GM18867 (cell line): ENCODE results near the gene YIPF1.
A peak's percentile ranks its signal among the peaks of the same experiment; 100 is the strongest.

Experiments used
- ATAC-seq: cut with Tn5 transposase; IDR thresholded peaks from one replicate; pipeline ENCODE4 v1.9.1; 2021; ENCODE audit warnings: mild to moderate bottlenecking, moderate library complexity; ENCODE audit not compliant: unreplicated experiment

Gene YIPF1

DNA sequence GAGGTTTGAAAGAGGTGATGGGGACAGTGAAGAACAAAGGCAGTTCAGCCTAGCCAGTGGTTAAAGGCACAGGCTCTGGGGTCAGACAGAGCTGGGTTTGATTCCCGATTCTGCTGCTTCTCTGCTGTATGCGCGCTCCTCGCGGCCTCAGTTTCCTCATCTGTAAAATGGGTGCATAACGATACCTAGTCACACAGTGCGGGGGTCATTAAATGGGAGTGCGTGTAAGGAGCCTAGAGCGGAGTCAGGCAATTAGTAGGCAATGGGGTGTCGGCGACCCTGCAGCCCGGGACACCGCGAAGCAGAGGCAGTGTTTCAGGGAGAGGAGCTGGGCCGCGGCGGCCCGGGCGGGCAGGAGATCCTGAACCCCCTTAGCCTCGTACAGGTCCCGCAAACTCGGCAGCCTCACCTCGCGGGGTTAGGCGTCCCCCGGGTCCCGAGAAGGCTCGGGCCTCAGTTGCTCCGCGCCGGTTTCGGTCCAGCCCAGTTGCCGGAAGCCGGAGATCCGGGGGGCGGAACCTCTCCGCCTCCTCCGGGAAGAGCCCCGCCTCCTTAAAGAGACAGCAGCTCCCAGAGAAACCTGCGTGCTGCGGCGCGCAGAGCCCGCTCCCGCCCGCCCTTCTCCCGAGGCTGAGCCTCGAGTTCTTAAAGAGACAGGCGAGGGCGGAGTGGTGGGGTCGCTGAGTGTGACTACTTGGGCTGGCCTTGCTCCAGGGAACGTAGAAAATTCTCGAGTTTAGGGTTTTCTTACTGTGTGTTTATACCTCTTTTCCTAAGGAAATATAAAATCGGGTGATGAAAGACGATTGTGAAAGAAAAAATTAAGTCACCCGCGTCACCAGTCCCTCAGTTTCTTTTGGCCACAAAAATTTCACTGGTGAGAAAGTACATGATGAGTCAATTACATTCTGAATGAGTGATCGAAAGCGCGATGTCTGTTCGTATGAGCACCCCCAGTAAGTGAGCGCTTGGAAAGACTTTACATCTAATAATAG is at the start of gene YIPF1:
Gene YIPF1, minus strand, starts transcription at position 494 of the 995 bp plus-strand sequence. CDS start 860 bp downstream, outside the sequence.
- peak; percentile 90 for ATAC-seq

DNA sequence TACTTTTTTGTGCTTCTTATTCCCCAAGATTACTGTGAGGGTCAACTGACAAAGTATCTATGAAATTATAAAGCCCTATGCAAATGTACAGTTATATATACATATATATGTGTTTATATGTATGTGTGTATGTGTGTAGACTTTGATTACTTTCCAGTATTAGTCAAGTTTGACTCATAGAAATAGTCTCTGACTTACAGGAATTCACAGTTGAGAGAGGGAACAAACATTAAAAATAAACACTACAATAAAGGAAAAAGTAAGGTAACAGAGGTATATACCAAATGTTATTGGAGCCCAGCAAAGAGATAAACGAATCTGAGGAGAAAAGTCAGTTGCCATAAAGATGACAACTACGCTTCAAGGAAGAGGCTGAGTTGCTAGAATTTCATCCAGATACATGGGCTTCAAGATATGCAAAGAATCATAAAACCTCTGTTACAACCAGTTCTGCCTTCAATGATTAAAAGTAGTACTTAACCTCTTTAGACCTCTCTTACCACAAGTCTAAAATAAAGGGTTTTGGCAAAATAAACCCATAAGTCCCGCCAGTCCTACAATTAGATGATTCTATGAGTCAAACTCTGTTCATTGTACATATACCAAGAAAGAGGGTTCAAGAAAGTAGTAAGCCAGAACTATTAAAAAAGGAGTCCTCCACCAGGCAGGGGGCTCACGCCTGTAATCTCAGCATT is 48.7 kb upstream of the YIPF1 start:
- ATAC-seq = no peak

DNA sequence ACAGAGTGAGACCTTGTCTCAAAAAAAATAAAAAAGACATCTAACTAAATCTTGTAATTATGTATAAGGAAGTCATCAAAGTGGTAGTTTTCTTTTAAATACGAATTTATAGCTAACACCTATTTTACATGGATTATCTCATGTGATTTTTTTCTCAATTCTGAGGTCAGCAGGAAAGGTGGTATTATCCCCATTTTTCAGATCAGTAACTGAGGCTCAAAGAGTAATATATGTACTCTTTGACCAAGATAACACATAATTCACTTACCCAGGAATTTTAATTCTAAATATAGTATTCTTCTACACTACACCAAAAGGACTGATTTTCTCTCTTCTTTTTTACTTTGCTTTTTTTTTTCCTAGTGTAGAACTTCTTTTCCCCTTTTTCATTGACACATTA is 46.8 kb upstream of the YIPF1 start:
- ATAC-seq = no peak

DNA sequence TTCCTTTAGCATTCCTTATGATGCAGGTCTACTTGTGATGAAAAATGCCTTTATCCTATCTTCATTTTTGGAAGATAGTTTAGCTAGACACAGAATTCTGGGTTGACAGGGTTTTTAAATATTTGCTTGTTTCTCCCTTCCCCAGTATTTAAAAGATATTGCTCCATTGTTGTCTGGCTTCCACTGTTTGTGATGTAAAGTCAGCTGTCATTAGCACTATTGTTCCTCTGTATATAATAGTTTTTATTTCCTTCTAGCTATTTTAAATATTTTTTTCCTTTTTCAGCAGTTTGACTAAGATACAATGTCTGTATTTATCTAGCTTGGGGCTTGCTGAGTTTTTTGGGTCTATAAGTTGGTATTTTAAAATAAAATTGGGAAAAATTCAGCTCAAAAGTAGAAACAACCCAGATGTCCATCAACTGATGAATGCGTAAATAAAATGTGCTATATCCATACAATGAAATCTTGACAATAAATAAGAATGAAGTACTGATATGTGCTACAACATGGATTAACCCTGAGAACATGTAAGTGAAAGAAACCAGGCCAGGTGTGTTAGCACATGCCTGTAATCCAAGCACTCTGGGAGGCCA is 44.7 kb upstream of the YIPF1 start:
- no peak for ATAC-seq

DNA sequence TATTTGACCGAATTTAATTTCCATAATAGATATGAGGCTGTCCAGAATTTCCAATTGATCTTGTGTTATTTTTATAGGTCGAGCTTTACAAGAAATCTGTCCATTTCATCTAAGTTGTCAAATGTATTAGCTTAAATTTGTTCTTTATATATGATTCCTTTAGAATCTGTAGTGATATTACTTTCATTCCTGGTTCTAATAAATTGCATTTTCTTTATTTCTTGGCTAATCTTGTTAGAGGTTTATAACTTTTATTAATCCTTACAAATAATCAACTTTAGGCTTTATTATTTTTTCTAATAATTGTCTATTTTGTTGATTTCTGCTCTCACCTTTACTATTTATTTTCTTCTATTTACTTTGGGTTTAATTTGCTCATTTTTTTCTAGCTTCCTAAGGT is 41.9 kb upstream of the YIPF1 start:
- ATAC-seq = no peak

DNA sequence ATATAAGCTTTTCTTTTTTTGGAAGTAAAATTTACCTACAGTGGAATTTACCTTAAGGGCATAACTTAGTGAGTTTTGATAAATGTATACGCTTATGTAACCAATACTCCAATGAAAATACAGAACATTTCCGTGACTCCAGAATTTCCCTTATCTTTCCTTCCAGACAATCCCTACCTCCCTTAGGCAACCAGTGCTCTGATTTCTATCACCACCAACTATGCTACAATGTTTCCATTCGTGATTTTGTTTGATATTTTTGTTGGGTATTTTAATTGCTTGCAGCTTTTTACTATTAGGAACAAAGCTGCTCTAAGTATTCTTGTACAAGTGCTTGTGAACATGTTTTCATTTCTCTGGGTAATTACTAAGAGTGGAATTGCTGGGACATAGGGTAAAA is 41.3 kb upstream of the YIPF1 start:
- ATAC-seq = no peak

DNA sequence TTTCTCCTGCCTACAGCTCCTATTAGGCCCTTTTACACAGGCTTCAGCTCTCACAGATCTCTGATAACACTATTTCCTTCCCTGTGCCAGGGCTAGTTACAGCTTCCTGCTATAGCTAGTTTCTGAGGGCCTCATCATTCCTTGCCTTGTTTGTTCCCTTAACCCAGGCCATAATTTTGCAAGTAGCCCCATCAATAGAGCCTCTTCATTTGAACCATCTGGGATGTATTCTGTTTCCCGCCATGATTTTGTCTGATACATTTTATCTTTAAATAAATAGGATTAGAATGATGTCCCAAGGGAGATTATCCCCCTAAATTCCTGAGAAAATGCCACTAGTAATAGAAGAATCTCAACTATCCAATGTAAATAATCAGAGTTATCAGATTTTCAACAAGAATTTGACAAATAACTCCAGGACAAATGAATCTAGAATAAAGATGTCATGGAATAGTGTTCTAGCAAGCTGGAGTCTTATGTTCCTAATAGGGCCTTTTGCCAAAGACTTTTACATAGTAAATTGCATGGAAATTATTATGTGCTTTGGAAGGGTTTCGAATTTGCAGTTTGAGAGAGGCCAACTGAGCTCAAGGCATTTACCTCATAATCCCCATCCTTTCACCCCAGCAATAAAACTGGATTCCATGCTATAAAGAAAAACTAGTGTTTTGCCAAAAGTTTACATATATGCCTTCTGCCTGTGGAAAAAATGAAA is 39.8 kb upstream of the YIPF1 start:
- no peak for ATAC-seq

DNA sequence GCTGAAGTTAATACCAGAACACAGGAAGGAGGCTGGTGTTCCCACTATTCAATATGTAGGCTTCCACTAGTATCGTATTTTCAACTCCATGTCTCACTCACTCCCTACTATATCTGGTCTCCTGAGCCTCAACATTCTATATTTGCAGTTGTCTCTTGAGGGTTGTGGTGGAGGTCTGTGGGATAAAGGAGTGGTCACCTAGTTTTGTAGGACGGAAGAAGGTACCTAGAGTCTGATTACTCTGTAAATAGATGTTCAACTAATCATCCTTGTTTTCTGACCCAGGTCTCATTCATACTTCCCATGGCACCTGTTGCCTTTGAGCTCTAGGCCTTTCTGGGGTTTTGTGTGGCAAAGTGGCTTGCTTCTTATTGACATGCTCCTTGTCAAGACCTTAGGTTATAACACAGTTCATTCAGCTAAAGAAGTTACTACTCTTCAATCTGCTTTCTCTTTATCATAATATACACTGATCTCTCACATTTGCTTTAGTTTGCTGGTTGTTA is 37.8 kb upstream of the YIPF1 start:
- no peak for ATAC-seq

DNA sequence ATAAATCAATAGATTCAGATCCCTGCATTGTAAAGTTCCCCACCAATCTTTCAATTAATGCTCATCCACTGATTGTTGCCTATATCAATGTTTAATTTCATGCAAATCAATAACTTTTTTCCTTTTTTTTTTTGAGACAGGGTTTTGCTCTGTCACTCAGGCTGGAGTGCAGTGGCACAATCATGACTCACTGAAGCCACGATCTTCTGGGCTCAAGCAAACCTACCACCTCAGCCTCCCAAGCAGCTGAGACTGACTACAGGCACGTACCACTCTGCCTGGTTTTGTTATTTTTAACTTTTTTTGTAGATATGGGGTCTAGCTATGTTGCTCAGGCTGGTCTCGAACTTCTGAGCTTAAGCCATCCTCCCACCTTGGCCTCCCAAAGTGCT is 30.1 kb upstream of the YIPF1 start:
- no peak for ATAC-seq

DNA sequence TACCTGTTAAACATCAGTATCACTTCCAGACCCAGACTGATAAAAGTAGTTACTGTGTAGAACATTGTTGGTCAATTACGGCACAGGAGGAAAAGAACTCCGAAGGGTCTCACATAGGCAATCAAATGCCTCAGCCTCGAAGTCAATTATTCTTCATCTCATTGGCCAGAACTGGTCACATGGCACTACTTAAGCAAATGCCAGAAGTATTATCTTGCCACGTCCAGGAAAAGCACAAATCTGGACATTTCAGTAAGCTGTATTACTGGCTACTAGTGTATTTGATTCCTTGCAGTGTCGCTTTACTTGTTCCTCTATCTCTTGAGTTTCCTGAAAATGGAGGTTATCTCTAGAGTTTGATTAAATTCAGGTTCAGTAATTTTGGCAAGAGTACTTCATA is 28.7 kb upstream of the YIPF1 start:
- no peak for ATAC-seq

DNA sequence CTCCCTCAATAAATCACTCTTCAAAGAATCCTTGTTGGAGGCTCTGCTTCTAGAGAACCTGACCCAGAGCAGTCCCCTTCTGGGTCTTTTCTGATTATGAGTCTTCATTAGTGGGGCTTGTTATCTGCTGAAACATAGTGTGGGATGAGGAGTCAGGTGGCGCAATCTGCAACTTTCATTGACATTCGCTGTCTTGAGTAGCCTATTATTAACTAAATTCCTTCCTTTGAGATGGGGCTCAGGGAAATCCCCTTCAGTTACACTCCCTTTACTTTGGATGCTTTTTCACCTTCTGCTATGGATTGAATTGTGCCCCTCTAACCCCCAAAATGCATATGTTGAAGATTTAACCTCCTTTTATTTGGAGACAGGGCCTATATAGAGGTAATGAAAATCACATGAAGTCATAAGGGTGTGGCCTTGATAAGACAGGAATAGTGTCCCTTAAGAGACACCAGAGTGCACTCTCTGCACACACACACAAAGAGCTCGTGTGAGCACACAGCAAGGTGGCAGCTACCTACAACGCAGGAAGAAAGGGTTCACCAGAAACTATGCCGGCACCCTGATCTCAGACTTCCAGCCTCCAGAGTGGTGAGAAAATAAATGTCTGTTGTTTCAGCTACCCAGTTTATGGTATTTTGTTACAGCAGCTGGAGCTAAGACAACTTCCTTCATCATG is 23.9 kb upstream of the YIPF1 start:
- ATAC-seq = no peak

DNA sequence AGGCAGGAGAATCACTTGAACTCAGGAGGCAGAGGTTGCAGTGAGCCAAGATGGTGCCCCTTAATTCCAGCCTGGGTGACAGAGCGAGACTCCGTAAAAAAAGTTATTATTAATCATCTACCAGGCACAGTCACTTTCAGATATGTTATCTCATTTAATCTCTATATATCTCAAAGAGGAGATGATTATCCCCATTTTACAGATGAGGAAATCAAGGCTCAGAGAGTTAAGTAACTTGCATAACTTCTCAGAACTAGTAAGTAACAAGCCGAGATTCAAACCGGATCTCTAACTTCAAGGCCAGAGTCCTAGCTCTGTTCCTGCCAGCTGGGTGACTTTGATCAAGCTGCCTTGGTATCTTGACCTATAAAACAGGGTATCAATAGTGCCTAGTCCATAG is 21.8 kb upstream of the YIPF1 start:
- ATAC-seq = no peak

DNA sequence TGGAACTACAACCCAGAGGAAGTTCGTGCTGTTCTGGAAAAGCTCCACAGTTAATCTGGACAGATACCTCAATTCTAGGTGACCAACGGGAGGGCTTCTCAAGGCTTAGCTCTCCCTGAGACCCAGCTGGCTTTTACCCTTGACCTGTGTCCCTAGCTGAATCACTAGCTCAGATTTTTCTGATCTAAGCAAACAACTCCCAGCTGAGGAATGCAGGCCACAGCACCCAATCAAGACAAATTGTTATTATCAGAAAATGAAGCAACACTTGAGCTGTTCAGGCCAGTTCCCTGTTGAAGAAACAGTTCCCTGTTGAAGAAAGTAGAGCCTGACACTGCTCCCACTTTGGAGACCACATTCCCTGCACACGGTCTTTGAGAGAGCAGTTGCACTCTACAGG is 20.3 kb upstream of the YIPF1 start:
- no peak for ATAC-seq

DNA sequence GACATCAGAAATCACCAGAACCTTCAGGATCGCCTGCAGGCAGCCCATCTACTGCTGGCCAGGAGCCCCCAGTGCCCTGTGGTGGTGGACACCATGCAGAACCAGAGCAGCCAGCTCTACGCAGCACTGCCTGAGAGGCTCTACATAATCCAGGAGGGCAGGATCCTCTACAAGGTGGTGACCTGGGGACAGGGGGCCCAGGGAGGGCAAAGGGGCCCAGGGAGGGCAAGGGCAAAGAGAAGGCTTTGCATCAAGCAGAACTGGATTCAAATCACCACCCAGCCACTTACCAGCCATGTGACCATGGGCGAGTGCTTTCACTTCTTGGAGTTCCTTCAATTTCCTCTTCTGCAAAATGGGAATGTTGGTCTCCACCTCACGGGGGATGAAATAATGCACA is 16.5 kb upstream of the YIPF1 start:
- ATAC-seq = no peak

DNA sequence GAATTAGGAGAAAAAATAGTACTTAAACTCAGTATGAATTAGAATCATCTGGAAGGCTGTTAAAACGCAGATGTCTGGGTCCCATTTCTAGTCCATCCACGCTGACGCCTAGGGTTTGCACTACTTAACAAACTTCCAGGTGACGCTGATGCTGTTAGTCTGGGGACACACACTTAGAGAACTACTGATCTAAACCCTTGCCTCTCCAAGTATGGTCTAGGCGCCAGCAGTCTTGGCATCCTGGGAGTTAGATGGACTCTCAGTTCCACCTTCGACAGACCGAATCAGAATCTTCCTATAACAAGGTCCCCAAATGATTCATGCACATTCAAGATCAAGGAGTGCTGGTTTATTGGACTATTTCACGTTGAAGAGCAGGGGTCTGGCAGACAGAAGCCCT is 15.9 kb upstream of the YIPF1 start:
- ATAC-seq = no peak

DNA sequence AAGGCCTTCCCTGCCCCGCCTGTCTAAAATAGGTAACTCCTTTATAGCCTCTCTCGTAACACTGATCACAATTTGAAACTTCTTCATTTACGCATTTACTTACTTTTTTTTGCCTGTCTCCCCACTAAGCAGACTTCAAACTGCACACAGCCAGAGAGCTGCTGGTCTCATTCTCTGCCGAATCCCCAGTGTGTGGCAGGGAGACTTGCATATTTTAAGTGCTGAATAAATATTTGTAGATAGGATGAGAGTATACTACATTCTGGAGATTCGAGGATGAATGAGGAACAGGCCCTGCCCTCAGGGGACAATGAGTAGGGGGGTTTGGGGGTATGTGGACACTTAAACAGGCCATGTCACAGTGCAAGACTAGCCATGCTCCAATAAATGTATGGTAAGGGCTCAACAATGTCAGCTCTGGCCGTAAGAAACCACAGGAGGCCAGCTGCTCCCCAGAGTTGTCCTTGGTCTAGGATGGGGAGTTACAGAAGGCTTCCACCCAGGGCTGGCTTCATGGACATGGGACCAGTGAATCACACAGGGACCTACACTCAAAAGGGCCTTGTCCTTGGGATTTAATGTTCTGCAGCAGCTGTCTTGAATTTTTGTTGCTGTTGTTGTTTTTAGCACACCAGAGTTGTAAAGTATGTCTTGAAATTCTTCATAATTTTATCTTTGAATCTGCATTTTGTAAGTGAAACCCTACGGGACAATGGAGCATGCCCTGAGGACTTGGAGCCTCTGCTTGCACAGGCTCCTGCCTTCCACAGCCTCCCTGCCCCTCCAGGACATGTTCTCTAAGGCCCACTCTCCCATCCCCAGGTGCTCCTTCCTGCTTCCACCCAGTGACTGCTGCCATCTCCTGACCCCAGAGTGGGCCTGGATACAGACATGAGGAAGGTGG is 12.9 kb upstream of the YIPF1 start:
- ATAC-seq = no peak

DNA sequence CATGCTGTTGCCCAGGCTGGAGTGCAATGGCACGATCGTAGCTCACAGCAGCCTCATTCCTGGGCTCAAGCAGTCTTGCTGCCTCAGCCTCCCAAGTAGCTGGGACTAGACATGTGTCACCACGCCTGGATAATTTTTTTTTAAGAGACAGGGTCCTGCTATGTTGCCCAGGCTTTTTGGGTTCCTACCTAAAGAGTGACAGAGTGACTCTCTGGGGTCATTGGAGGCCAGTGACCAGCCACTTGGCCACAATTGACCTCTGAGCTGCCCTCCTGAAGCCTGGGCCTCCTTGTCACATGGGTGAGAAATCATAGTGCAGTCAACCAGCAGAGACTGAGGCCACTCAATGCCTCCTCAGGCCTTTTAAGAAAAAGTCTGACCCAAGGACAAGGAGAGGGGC is 10.1 kb upstream of the YIPF1 start:
- ATAC-seq = no peak

DNA sequence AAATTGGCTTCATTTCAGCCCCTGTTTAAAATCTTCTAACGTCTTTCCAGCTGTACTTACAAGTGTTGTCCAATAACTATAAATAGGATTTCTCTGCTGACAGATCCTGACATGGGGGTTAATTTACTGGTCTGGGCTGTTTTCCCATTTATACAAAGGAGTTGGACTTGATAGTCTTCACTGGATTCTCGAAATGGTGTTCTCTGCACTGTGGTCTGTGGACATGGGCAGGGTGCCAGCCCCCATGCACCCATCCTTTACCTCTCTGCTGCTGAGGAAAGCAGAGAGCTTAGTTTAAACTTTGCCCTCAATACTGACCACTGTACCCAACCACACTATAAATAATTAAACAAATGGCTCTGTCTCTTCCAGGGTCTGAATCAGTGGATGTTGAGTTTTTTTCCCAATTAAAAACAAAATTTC is 9.6 kb upstream of the YIPF1 start:
- no peak for ATAC-seq

DNA sequence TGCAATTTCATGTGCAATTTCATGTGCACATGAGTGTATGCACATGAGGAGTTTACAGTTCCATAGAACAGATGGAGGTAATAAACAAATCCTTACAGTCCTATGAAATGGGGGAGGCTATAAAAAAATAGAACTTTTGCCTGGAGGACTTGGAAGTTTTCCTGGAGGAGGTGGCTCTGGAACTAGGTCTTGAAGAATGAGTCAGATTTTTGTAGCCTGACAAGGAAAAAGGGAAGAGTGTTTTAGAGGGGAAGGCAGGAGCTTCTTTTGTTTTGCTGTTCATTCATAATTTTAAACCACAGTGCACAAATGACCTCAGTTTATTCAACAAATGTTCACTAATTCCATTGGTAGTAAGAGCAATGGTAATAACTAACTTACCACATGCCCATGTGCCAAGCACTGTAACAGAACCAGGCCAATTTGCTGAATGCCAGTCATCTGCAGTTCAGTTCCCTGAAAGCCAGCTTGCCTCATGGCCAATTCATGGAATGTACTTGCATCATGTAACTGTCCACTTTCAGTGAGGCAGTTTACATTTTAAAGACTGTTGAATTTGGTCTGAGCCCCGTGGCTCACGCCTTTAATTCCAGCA is 7.1 kb upstream of the YIPF1 start:
- ATAC-seq = no peak
